Testis (tissue), 2 donors: Measurements from ENCODE around the gene DCTN4.

ENCODE experiments used
- CTCF ChIP-seq, 3 experiments: fragments of 450-650 bp in 2 of 3; fragments of 200-600 bp in 1 of 3; sonication (generic) in 1 of 3; IDR thresholded peaks; one replicate each; pipeline ENCODE4 v1.5.1; 2016 to 2019; ENCODE audit warnings: antibody characterized with exemption in 3 of 3, mild to moderate bottlenecking in 2 of 3, moderate library complexity in 1 of 3
- POLR2A ChIP-seq: fragments of 450-650 bp; IDR thresholded peaks from one replicate; pipeline ENCODE4 v1.6.1; 2017; ENCODE audit warnings: antibody characterized with exemption, mild to moderate bottlenecking, moderate library complexity

GRCh38 chr5:150783422-150783928 is 24.7 kb upstream of the DCTN4 start:
- no peak for TF ChIP-seq POLR2A
- TF ChIP-seq CTCF (IDR thresholded peaks at IDR 0.05), result no peak
